ENCODE results near the gene RABL6. TPM values are rescaled to one million over a fixed set of nuclear protein-coding genes. Genes with fewer than 3 reads are reported as not detected.

Gene RABL6
- total RNA-seq, 1 donor from 2014 or later: 62.2 TPM

DNA sequence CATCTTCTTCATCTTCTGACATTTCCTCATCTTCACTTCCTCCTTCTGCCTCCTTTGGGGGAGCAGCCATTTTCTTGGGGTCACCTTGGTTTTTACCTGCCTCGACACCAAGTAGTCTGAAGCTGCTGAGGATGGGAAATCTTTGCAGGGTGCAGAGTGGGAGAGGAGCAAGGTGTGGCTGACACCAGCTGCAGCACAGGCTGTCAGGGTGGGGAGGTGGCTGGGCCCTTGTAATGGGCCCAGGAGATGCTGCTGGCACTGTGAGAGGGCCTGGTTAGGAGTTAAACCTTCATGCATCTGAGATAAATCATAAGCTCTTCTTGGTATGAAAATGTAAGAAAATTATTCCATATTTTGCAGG is 7.7 kb downstream of the RABL6 start:
- Histone ChIP-seq H3K36me3 (peaks cover 17% of the 10 kb centered on the region), H3K27me3 (ENCODE audit: low read depth) (no peaks in the 10 kb centered on the region), H3K4me1 (peaks cover 2% of the 10 kb centered on the region), H3K27ac (no peak overlapping the region), H3K9me3 (no peaks in the 10 kb centered on the region), H3K4me3 (no peak overlapping the region)
- intact Hi-C loops (cut with DNase I): no loop called here
- DNase-seq (no peak), ATAC-seq (no peak)
- TF ChIP-seq, protein P1, sequence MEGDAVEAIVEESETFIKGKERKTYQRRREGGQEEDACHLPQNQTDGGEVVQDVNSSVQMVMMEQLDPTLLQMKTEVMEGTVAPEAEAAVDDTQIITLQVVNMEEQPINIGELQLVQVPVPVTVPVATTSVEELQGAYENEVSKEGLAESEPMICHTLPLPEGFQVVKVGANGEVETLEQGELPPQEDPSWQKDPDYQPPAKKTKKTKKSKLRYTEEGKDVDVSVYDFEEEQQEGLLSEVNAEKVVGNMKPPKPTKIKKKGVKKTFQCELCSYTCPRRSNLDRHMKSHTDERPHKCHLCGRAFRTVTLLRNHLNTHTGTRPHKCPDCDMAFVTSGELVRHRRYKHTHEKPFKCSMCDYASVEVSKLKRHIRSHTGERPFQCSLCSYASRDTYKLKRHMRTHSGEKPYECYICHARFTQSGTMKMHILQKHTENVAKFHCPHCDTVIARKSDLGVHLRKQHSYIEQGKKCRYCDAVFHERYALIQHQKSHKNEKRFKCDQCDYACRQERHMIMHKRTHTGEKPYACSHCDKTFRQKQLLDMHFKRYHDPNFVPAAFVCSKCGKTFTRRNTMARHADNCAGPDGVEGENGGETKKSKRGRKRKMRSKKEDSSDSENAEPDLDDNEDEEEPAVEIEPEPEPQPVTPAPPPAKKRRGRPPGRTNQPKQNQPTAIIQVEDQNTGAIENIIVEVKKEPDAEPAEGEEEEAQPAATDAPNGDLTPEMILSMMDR (IDR thresholded peaks at IDR 0.05): no peak

DNA sequence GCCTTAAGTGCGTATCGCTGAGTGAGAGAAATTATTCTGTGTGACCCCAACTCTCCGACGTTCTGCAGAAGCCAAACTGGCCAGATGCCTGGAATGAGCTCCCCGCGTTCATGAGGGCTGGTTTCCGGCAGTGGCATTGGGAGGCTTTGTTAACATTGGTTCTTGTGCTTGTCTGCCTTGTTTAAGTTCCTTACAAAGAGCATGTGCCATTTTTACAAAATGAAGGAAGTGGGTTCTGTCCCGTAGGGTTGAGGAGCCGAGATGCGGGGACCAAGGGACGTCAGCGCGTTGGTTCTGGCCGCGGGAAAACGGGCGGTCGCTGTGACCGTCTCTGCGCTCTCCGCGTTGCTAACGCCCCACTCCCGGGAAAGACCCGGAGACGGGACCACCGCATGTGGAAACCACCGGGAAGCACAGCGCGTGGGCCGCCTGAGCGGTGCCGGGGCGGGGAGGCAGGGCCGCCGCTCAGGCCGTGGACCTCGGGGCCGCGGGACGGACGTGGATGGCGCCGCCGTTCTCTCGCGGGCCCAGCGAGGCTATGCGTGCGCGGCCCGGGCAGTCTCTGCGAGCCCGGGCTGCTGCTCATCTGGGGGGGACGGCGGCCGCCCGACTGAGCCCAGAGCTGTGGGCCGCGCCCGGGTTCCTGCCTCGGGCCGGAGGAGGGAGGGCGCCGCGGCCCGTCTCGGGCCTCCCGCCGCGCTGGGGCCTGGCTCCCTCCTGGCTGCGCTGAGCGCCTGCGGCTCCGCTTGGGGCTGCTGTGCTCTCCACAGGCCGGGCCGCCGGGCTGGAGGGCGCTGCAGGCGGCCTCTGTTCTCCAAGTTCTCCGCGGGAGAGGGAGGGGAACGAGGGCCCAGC is 13.4 kb downstream of the RABL6 start:
- peak overlapping the region; percentile 35 for H3K4me3 ChIP-seq
- H3K27me3 ChIP-seq (ENCODE audit: low read depth): no peaks in the 10 kb centered on the region
- no peaks in the 10 kb centered on the region for H3K9me3 ChIP-seq
- H3K4me1 ChIP-seq: no peaks in the 10 kb centered on the region
- TF ChIP-seq, protein P1 (IDR thresholded peaks at IDR 0.05): no peak
- DNase-seq (no peak), ATAC-seq (peak in 1 of 2 donors; percentile 54)
- H3K27ac ChIP-seq: no peak overlapping the region
- intact Hi-C loops (cut with DNase I): no loop called here
- H3K36me3 ChIP-seq: peaks cover 30% of the 10 kb centered on the region

DNA sequence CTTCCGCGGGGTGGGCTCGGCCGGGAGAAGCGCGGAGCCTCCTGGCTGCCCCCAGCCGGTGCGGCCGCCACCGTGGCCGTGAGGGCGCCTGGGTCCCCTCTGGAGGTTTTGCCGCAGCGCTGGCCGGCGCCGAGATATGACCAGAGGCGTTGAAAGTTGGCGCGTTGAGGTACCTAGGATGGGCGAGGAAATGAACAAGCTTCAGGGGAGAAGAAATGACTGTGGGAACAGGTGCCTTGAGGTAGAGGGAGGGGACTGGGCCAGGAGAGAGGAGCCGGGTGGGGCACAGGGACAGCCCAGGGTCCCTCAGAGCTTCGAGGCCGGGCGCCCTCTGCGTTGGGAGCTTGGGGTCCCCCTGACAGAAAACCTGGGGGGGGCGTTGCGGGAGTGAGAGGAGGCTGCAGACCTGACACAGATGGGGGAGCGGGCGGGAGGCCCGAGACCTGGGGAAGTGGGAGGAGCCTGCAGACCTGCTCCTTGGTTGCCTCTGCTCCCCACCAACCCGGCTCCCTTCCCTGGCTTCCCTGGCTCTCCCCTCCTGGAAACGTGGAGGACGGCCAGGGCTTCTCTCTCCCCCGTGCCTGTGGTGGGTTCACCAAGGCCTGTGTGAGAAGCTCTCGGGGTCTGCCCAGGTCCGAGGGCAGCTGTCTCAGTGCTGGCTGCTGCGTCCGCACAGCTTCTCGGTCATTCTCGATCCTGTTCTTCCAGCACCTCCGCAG is 14.2 kb downstream of the RABL6 start:
- ATAC-seq: no peak
- TF ChIP-seq, protein P1 (IDR thresholded peaks at IDR 0.05): no peak
- no peak overlapping the region for H3K27ac ChIP-seq
- H3K9me3 ChIP-seq: no peaks in the 10 kb centered on the region
- DNase-seq: no peak
- peaks cover 38% of the 10 kb centered on the region for H3K36me3 ChIP-seq
- H3K4me1 ChIP-seq: no peaks in the 10 kb centered on the region
- H3K27me3 ChIP-seq (ENCODE audit: low read depth): no peaks in the 10 kb centered on the region
- H3K4me3 ChIP-seq: peak overlapping the region; percentile 35
- intact Hi-C loops (cut with DNase I): no loop called here

DNA sequence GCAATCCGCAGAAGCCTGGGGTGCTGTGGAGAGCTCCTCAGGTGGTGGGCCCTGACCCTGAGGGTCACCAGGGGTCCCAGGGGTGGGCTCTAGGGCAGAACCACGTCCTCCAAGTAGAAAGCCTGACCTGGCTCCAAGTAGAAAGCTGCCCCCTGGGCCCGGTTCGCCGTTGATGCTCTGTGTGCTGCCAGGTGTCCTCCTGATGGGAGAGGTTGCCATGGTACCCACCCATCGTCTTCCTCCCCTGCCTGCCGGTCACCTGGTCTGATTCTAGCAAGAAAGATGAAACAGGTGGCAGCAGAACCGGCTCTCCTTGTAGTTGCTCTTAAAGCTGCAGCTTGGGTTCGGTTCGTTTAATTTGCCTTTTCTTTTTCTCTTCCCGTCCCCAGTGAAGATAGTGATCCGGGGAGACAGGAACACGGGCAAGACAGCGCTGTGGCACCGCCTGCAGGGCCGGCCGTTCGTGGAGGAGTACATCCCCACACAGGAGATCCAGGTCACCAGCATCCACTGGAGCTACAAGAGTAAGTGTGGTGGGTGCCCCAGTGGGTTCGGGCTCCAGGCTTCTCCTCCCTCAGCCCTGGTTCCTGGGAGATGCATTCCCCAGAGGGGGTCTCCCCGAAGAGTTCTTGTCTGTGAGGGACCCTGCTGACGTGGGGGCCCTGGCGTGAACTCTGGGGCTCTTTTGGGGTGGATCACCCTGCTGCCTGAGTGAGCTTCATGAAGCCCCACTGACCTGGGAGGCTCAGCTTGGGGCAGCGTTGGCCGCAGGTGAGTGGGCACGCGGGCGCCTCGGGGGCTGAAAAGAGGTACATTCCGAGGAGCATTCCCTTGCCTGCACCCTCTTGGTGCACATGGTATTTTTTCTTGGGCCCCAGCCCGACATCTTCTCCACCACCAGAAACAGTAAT is 15.6 kb downstream of the RABL6 start:
- ATAC-seq (no peak), DNase-seq (no peak)
- Histone ChIP-seq H3K27ac (no peak overlapping the region), H3K4me1 (no peaks in the 10 kb centered on the region), H3K4me3 (no peak overlapping the region), H3K27me3 (ENCODE audit: low read depth) (no peaks in the 10 kb centered on the region), H3K36me3 (peaks cover 50% of the 10 kb centered on the region), H3K9me3 (no peaks in the 10 kb centered on the region)
- intact Hi-C loops (cut with DNase I): no loop called here
- TF ChIP-seq, protein P1 (IDR thresholded peaks at IDR 0.05): no peak

DNA sequence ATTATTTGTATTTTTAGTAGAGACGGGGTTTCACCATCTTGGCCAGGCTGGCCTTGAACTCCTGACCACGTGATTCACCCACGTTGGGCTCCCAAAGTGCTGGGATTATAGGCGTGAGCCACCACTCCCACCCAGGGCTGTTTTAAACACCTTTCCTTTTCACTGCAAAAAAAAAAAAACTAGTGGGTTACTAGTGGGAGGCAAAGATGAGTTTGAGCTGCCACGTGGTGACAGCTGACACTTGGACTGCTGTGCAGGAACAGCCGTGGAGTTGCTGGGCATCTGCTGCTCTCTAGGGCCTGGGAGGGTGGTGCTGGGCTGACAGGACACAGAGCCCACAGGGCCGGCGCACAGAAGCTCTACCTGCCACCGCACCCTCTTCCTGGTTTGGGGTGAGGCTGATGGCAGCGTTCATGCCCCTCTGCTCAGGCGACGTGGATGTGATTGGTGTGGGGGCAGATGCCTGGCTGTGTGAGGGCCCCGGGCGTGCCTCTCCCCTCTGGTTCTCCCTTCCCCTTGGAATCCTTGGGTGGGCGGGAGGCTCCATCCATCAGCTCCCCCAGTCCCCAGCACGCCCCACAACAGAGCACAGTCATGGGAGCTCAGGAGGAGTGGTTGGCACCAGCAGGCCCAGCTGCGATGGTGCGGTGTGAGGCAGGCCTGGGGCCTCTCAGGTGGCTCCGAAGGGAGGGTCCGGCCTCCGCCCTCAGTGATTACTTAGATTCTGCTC is 16.9 kb downstream of the RABL6 start:
- TF ChIP-seq, protein P1 (IDR thresholded peaks at IDR 0.05): no peak
- ATAC-seq: no peak
- H3K27me3 ChIP-seq (ENCODE audit: low read depth): no peaks in the 10 kb centered on the region
- H3K9me3 ChIP-seq: no peaks in the 10 kb centered on the region
- no peak overlapping the region for H3K27ac ChIP-seq
- no peak for DNase-seq
- H3K36me3 ChIP-seq: peaks cover 63% of the 10 kb centered on the region
- intact Hi-C loops (cut with DNase I): no loop called here
- H3K4me3 ChIP-seq: no peak overlapping the region
- no peaks in the 10 kb centered on the region for H3K4me1 ChIP-seq
